IMR-90 (cell line): Measurements from ENCODE around the gene ZNF133. TPM values are rescaled to one million over a fixed set of nuclear protein-coding genes. Genes with fewer than 3 reads are reported as not detected.
"Not testable (repeated sequence)": the region's sequence is repeated elsewhere in the genome, so short reads cannot be mapped to it uniquely, and the experiment has no call there.

ENCODE experiments used
- ATAC-seq: fragments of 200-7000 bp; cut with Tn5 transposase; 2 replicates; pipeline ENCODE4 v1.9.1; 2020; ENCODE audit warnings: low read depth, mild to moderate bottlenecking, moderate library complexity
- BruUV-seq: library from RNA; stranded (reverse); fragments of 400-500 nt; replicated peaks from 2 replicates; lab custom pipeline; 2021; lab: Mats Ljungman, UMichigan
- CTCF ChIA-PET: fragments of 300-600 bp; formaldehyde crosslinking; extraction: SDS; loops from one replicate; lab custom pipeline; 2021; ENCODE audit warnings: antibody characterized with exemption; lab: Yijun Ruan, JAX
- POLR2A ChIA-PET: fragments of 300-600 bp; sonication (Branson Sonifier 250); formaldehyde crosslinking; loops from one replicate; lab custom pipeline; 2022; ENCODE audit warnings: antibody characterized with exemption; ENCODE audit not compliant: unreplicated experiment; lab: Charles Lee
- DNase-seq: peaks from one replicate; pipeline ENCODE4 v3.0.0; 2013
- H2AFZ ChIP-seq: replicated peaks from 2 replicates; pipeline ENCODE3; 2013; ENCODE audit warnings: low read length, mild to moderate bottlenecking; ENCODE audit not compliant: poor library complexity
- H2AK5ac ChIP-seq: 2 replicates; pipeline ENCODE4 v1.6.1; 2013; ENCODE audit warnings: low read depth, low read length, inconsistent platforms
- H2AK9ac ChIP-seq: replicated peaks from 2 replicates; pipeline ENCODE3; 2013; ENCODE audit warnings: mild to moderate bottlenecking, low read depth, low read length, moderate library complexity; ENCODE audit not compliant: poor library complexity
- H2BK120ac ChIP-seq: 2 replicates; pipeline ENCODE4 v1.6.1; 2013; ENCODE audit warnings: low read depth, low read length, inconsistent platforms
- H2BK15ac ChIP-seq: 3 replicates; pipeline ENCODE4 v1.6.1; 2013; ENCODE audit warnings: low read depth, low read length, inconsistent platforms
- H2BK20ac ChIP-seq: 2 replicates; pipeline ENCODE4 v1.6.1; 2013; ENCODE audit warnings: low read depth, mild to moderate bottlenecking, inconsistent platforms, low read length, moderate library complexity
- H2BK5ac ChIP-seq: 2 replicates; pipeline ENCODE4 v1.6.1; 2013; ENCODE audit warnings: mild to moderate bottlenecking, low read depth, low read length, inconsistent platforms; ENCODE audit not compliant: poor library complexity, severe bottlenecking
- H3K14ac ChIP-seq: replicated peaks from 2 replicates; pipeline ENCODE4 v1.6.1; 2013; ENCODE audit warnings: low read depth, low read length, inconsistent platforms
- H3K18ac ChIP-seq: 2 replicates; pipeline ENCODE4 v1.6.1; 2013; ENCODE audit warnings: low read depth, low read length, control low read depth
- H3K23ac ChIP-seq: 2 replicates; pipeline ENCODE4 v1.6.1; 2013; ENCODE audit warnings: low read depth, low read length, inconsistent platforms
- H3K27ac ChIP-seq: 2 replicates; pipeline ENCODE4 v1.5.1; 2013; ENCODE audit warnings: mild to moderate bottlenecking, control low read depth, low read length; ENCODE audit not compliant: insufficient read depth
- H3K27me3 ChIP-seq: 2 replicates; pipeline ENCODE4 v1.6.1; 2013; ENCODE audit warnings: low read length; ENCODE audit not compliant: control insufficient read depth, insufficient read depth
- H3K36me3 ChIP-seq: 2 replicates; pipeline ENCODE4 v1.6.1; 2013; ENCODE audit warnings: low read length, mixed read lengths; ENCODE audit not compliant: control insufficient read depth, insufficient read depth
- H3K4ac ChIP-seq: 2 replicates; pipeline ENCODE4 v1.6.1; 2013; ENCODE audit warnings: low read depth, low read length, inconsistent platforms
- H3K4me1 ChIP-seq: 2 replicates; pipeline ENCODE4 v1.6.1; 2013; ENCODE audit warnings: low read length, mixed read lengths; ENCODE audit not compliant: control insufficient read depth, insufficient read depth
- H3K4me2 ChIP-seq: 2 replicates; pipeline ENCODE4 v1.6.1; 2013; ENCODE audit warnings: low read depth, mild to moderate bottlenecking, control low read depth, low read length, moderate library complexity
- H3K4me3 ChIP-seq: 2 replicates; pipeline ENCODE4 v1.5.1; 2013; ENCODE audit warnings: low read depth, mild to moderate bottlenecking, control low read depth, low read length, moderate library complexity; ENCODE audit not compliant: insufficient read depth
- H3K56ac ChIP-seq: 2 replicates; pipeline ENCODE4 v1.6.1; 2013; ENCODE audit warnings: low read length, inconsistent platforms; ENCODE audit not compliant: insufficient read depth; ENCODE audit errors: extremely low read depth
- H3K79me1 ChIP-seq, 2 experiments: 2 replicates each; pipeline ENCODE4 v1.6.1; 2013; ENCODE audit warnings: low read length in 2 of 2, inconsistent platforms in 1 of 2, low read depth in 1 of 2
- H3K9ac ChIP-seq: 2 replicates; pipeline ENCODE4 v1.6.1; 2013; ENCODE audit warnings: low read depth, low read length, control low read depth
- H3K9me1 ChIP-seq: 2 replicates; pipeline ENCODE4 v1.6.1; 2013; ENCODE audit warnings: low read length, inconsistent platforms; ENCODE audit not compliant: insufficient read depth
- H3K9me3 ChIP-seq: 2 replicates; pipeline ENCODE4 v1.6.1; 2013; ENCODE audit warnings: low read length; ENCODE audit not compliant: control insufficient read depth, insufficient read depth
- H4K20me1 ChIP-seq: 2 replicates; pipeline ENCODE4 v1.6.1; 2013; ENCODE audit warnings: low read length, inconsistent platforms; ENCODE audit not compliant: insufficient read depth
- H4K5ac ChIP-seq: 2 replicates; pipeline ENCODE4 v1.6.1; 2013; ENCODE audit warnings: mild to moderate bottlenecking, low read depth, low read length, control low read depth
- H4K8ac ChIP-seq, 2 experiments: 2 replicates each; pipeline ENCODE4 v1.6.1; 2013; ENCODE audit warnings: low read depth in 2 of 2, low read length in 2 of 2, control low read depth in 1 of 2, inconsistent platforms in 1 of 2
- H4K91ac ChIP-seq: 2 replicates; pipeline ENCODE4 v1.6.1; 2013; ENCODE audit warnings: low read depth, low read length, inconsistent platforms; ENCODE audit not compliant: insufficient read depth
- WGBS, 2 experiments: methylation state at CpG; one replicate each; pipeline versions ENCODE4 v1.1.5 to v1.1.7; 2013; ENCODE audit warnings: missing lambda C conversion rate in 2 of 2; ENCODE audit not compliant: insufficient read length in 1 of 2; ENCODE audit errors: extremely low coverage in 2 of 2; 5-methylcytosine and 5-hydroxymethylcytosine counted together
- dilution Hi-C: fragments of 300-500 bp; cut with HindIII; formaldehyde crosslinking; loops from one replicate; pipeline ENCODE4 v1.14.3; 2018; ENCODE audit warnings: low sequenced_read_pairs; ENCODE audit not compliant: unreplicated experiment
- in situ Hi-C: fragments of 300-500 bp; cut with MboI; formaldehyde crosslinking; loops from 3 replicates; pipeline ENCODE4 v1.14.3; 2019; ENCODE audit warnings: low sequenced_read_pairs, inconsistent platforms, mixed read lengths
- intact Hi-C: fragments of 100-400 bp; cut with micrococcal nuclease; formaldehyde crosslinking; loops from 2 replicates; pipeline ENCODE4 v1.10.0; 2022
- polyA plus RNA-seq, 3 experiments: library from polyadenylated mRNA; depleted of rRNA; stranded (reverse); fragments of >200 nt; gene quantifications; 2 replicates each; pipeline ENCODE4 v1.2.3, GENCODE V29; 2012; ENCODE audit warnings: low replicate concordance in 1 of 3
- total RNA-seq: library from RNA; depleted of rRNA; stranded (reverse); fragments of >200 nt; gene quantifications from 2 replicates; pipeline ENCODE4 v1.2.3, GENCODE V29; 2012

The ZNF133 gene
- total and polyA plus RNA-seq, 2 of the 4 experiments (the other 2 are of a cell fraction) = 18.3 to 33.5 TPM

- H4K91ac ChIP-seq, H3K18ac ChIP-seq, H3K9me3 ChIP-seq, H3K4ac ChIP-seq, H3K23ac ChIP-seq, H3K79me1 ChIP-seq, CTCF ChIA-PET, H4K5ac ChIP-seq, BruUV-seq, H2BK15ac ChIP-seq, H2AK9ac ChIP-seq, H3K4me2 ChIP-seq, H3K27ac ChIP-seq, H2BK5ac ChIP-seq, H4K20me1 ChIP-seq, H4K8ac ChIP-seq, intact Hi-C loops, H2BK20ac ChIP-seq, H3K14ac ChIP-seq, H3K4me1 ChIP-seq, H2AK5ac ChIP-seq, H3K36me3 ChIP-seq, H3K27me3 ChIP-seq, DNase-seq, in situ Hi-C loops, H2BK120ac ChIP-seq, dilution Hi-C loops, H3K56ac ChIP-seq, ATAC-seq, H3K4me3 ChIP-seq, POLR2A ChIA-PET, H2AFZ ChIP-seq, H3K9ac ChIP-seq, H3K9me1 ChIP-seq: not testable (repeated sequence)
- WGBS, 2 experiments = no CpG with 5 or more reads among the region's 3 CpGs
Observed at GRCh38 chr20:18349749-18350148, 61.4 kb downstream of the ZNF133 start.
